GM18498 (cell line): ENCODE measurements around the gene C10orf105.

Experiments
- ATAC-seq: cut with Tn5 transposase; IDR thresholded peaks from one replicate; pipeline ENCODE4 v1.9.1; 2021; ENCODE audit warnings: mild to moderate bottlenecking, moderate library complexity; ENCODE audit not compliant: unreplicated experiment

Gene C10orf105

DNA sequence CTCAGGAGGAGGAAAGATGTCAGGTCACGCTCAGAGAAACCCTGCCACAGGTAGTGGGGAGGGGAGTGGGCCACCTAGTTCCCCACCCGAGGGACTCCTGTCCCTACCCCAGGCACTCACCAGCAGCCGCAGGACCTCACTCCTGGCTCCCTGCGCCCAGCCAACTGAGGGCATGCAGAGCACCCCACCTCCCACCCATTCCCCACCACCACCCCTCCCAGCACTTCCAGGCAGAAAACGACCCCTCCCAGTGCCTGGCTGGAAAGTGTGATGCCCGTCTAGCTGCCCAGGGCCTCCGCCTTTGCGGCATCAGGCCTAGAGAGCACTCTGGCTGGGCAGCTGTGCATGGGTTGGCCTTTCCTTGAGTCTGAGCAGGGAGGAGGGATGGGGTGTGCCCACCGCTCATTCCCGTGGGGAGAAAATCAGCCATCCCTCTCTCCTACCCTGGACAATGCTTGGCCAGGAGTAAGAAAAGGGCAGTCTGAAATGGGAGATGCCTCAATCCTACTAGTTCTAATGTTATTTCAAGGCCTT is 1.3 kb downstream of the C10orf105 start:
- ATAC-seq: no peak

DNA sequence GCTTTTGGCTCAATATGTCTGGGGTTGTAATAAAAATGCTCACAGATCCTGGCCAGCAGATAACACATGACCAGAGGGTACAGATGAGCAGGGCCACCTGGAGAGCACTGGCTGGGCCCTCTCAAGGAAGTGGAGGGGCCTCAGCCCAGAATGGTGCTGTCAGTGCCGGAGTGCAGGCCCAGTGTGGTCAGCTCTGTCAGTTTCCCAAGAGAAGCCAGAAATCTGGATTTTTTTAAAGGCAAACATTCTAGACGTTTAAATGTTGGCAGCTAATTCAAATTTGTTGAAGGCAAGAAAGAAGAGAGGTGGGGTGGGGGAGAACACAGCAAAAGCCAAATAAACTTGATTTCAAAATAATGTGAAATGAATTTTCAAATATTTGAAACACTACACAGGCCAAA is 2.0 kb downstream of the C10orf105 start:
- no peak for ATAC-seq

DNA sequence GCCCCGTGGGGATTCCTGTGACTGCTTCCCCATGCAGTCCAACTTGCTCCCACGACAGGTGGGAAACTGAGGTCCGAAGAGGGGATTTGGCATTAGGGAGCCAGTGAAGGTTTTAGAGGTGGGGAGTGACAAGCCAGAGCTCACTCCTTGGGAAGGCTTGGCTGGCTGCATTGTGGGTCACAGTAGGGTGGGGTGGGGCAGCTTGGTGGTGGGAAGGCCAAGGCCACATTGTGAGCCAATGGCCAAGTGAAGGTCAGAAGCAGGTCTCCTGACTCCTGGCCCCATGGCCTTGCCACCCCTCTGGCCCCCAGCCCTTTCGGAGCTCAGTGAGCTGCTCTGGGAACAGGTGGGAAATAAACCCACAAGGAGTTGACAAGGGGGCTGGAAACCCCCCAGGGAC is 2.5 kb downstream of the C10orf105 start:
- no peak for ATAC-seq

DNA sequence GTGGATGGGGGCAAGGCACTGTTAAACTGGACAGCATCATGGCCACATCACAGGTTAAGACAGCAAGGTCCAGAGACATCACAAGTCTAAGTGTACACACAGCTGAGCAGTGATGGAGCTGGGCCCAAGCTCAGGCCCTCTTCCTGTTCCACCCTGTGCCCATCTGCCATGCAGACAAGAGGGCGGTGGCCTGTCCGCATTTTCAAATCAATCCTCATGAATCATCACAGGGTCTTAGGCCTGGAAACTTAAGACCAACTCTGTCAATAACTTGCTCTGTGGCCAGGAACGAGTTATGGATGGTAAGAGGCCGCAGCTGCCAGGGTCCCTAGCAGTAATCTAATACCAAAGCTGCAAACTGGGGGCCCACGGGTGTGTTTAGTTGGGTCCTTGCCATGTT is 3.2 kb downstream of the C10orf105 start:
- no peak for ATAC-seq

DNA sequence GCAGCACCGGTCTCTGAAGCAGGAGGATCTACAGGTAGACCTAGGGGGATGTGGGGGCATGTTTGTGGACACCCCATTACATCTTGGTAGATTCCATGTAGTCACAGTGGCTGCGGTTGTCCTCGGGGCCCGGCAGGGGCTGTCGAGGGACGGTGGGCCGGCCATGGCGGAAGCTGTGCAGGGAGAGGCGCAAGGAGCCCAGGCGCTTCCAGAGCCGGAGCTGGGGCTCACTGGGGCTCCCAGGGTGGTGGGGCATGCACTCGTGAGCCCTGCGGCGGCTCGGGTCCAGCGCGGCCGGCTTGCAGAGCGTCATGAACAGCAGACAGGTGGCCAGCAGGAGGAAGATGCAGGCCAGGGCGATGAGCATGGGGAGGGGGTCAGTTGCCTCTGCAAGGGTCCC is 3.7 kb downstream of the C10orf105 start:
- ATAC-seq: no peak

DNA sequence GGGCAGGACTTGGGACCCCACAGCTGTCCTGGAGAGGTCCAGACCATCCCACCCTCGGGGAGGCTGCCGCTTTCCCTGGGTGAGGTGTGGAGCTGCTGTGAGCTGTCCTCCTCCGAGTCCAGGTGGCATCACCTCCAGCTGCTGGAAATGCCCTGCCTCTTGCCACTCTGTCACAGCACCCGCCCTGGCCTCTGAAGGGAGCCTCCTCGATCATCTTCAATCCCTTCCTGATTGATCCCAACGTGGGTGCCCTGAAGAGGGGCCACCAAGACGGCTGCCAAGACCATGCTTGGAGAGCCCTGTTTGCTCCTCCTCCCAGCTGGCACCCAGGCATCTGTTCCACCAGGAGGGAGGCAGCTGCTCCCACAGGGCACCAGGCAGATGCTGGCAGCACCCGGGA is 4.6 kb downstream of the C10orf105 start:
- ATAC-seq: no peak

DNA sequence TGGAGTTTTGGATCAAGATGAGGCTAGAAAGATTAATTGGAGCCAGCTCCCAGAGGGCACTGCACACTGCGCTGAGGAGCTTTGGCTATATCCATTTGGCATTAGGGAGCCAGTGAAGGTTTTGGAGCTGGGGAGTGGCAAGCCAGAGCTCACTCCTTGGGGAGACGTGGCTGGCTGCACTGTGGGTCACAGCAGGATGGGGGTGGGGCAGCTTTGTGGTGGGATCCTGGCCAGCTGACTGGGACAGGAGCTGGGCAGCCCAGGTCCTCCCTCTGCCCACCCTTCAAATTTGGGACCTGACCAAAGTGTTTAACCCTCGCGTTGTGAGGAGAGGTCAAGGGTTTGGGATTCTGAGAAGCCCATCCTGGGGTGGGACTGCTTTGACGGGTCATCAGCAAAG is 5.0 kb downstream of the C10orf105 start:
- no peak for ATAC-seq

DNA sequence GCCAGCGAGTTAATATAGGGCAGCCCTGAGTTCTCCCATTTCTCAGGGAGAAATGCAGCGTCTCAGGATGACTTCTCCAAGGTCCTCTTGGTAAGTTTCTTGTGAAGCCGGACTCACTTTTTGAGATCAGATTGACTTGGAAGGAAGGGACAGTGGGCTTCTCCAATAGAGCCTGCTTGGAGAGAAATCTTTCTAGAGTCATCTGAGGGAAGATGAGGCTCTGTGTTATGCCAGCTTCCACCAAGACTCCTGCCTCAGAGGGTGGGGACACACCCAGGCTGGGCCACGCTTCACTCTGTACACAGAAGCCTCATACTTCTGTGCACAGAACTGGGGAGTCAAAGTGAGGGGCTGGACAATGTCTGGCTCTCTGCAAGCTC is 5.6 kb downstream of the C10orf105 start:
- no peak for ATAC-seq

DNA sequence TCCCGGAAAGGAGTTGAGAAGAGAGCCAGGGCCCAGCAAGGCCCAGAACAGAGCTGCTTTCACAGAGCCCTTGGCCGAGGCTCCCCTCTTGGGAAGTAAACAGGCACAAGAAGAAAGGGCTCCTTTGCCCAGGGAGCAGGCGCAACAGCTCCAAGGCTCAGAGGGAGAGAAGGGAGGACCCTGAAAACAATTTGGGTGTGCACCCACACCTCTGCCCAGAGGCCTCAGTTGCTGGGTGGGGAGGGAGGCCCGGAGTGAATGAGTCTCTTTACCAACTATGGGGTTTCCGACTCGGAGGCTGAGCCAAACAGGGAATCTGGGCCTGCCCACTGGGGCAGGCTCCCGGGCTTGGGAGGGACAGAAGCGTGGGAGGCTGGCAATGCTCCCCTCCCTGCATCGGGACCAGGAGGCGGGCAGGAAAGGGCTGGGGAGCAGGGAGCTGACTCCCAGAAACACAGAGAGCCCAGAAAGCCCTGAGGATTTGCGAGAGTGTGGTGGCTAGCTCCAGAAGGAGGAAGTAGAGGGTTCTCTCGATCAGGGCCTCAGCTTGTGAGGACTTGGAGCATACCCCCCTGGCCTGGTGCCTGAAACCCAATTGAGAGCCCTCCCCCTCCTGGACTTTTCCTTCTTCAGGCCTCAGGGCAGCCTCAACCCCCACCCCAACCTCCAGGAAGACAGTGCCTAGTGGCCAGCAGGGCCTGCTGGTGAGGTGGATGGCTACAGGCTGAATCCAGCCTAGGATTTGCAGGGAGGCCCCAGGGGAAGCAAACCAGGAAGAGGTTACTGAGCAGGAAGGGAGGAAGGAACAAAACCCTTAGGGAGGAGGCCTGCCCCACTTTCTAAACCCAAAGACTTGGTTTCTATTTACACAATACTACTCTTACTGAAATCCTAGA is 6.2 kb downstream of the C10orf105 start:
- no peak for ATAC-seq

DNA sequence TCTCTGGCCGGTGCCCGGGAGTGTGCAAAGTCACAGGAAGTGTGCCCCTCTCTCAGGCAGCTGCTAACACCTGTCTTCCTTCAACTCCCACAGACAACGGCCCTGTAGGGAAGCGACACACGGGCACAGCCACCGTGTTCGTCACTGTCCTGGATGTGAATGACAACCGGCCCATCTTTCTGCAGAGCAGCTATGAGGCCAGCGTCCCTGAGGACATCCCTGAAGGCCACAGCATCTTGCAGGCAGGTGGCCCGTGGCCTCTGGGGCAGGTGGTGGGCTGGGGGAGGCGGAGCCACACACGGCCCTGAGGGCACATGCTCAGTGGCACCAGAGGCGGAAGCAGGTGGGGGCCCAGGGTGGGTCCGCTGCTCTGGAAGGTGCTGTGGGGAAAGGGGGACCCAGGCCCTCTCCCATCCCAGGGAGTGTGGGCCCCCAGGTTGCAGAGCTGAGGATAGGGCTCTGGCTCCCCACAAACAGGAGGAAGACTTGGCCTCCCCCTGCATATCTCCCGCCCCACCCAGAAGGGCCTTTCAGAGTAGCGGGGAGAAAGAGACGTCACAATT is 6.9 kb downstream of the C10orf105 start:
- ATAC-seq: no peak

DNA sequence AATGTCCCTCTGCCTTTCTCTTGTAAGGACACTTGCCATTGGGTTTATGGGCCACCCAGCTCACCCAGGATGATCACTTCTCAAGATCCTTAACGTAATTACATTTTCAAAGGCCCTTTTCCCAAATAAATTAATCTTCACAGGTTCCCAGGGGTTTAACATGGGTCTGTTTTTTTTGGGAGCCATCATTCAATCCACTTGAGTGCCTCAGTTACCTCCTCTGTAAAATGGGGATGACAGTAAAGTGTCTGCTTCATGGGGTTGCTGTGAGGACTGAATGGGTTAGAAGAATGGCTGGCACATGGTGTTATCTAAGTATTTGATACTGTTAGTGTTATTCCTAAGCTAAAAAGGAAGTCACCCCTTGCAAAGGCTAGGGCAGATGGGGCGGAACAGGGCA is 7.4 kb downstream of the C10orf105 start:
- ATAC-seq: no peak

DNA sequence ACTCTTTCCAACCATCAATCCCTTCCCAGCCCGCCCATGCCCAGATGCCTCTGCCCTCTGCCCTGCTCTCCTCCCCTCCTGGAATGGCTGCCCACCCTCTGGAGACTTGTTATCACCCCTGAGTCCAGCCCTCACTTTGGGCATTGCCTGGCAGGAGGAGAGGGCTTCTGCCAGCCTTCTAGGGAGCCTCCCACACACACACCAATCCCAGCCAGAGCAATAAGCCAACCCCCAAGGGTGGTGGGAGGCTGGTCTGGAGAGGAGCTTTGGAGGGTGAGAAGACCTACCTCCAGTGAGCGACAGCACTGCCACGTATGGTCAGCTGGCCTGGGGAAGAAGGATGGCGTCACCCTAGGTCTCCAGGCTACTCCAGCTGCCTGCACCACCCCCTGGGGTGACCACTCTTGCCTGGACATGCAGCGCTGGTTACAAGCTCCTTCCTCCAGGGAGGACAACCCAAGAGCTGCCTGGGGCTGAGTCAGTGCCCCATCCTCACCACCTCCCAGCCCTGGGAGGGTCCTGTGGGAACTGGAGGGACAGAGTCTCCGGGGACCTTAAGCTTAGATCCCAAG is 8.4 kb downstream of the C10orf105 start:
- no peak for ATAC-seq

DNA sequence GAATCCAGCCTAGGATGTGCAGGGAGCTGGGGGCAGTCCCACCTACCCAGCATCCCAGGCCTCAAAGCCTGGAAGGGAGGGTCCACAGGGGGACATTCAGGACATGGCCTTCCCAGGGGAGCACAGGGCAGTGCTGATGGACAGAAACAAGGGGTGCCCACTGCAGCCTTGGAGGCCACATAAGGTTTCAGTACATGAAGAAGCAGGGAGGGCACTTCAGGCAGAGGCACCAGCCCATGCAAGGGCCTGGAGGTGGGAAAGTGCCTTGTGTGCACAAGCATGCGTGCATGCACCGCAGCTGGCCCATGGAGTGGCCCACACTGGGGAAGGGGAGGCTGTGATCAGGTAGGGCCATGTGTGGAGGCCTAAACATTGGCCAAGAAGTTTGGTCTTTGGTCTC is 9.1 kb downstream of the C10orf105 start:
- ATAC-seq: no peak

DNA sequence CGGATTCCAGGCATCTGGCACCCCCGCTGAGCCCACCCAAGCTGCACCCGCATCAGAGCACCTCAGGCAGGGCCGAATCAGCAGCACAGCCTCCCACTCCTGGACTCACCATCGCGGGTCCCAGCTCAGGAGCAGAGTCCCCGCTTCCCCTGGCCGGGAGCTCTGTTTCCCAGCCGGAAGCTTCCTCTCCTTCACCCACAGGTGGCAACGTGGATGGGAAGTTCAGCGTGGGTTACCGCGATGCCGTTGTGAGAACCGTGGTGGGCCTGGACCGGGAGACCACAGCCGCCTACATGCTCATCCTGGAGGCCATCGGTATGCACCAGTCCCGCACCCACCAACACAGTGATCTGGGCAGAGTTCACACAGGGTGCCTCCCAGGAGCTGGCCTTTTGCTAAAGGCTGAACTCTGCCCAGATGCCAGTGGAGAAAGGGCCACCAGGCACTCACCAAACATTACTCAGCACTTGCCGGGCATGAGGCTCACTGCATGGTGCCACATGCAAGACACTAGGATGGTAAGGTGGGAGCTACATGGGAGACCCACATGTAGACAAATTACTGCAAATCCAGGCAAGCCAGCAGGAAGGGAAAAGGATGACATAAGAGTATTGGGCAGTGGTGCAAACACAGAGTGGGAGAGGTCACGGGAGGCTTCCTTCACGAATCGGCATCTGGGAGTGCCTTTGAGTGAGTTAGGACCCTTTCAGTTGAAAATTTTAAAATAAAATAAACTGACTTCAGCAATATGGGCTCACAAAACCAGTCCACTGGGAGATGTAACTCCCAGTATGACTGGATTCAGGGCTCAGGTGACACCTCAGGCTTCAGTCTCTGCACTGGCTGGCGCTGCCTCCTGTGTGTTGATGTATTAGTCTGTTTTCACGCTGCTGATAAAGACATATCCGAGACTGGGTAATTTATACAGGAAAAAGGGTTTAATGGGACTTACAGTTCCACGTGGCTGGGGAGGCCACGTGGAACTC is 10.4 kb downstream of the C10orf105 start:
- ATAC-seq: no peak

DNA sequence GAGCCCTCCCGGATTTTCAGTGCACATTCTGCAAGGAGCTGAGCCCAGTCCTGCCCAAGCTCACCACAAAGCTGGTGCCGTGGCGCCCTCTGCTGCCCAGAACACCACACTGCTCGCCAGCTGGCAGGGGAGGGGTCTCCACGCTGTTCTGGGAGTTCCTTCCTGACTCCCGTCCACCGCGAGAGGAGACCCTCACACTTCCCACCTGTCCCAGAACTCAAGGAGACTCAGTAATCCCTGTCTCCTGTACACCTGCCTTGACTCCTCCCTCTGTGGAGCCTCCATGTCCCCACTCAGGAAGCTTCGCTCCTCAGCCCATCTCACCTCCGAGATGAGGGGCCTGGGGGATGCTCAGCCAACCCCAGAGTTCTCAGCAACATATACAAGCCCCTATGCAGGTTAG is 11.3 kb downstream of the C10orf105 start:
- no peak for ATAC-seq

DNA sequence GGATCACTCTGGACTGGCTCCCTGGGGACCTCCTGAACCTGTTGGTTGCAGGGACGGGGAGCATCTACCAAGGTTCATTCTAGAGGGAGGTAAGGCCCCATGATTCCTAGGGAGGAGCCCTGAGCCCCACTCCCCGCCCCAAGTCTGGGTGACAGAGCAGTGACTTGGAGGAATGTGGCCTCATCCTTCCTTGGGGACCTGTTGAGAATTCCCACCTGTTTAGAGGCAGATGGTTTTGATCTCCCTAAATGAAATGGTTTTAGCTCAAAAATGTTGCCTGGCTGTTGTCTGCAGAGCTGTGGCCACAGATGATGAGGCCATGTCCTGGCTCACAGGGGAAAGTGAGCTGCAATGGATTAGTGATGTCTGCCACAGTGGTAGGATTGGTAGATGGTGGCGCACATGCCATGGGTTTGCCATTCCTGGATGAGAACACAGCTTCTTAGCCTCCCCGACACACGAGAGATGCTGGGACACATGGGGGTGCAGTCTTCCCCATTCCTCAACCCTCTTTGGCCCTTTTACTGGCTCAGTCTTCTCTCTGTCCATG is 12.3 kb downstream of the C10orf105 start:
- ATAC-seq: no peak

DNA sequence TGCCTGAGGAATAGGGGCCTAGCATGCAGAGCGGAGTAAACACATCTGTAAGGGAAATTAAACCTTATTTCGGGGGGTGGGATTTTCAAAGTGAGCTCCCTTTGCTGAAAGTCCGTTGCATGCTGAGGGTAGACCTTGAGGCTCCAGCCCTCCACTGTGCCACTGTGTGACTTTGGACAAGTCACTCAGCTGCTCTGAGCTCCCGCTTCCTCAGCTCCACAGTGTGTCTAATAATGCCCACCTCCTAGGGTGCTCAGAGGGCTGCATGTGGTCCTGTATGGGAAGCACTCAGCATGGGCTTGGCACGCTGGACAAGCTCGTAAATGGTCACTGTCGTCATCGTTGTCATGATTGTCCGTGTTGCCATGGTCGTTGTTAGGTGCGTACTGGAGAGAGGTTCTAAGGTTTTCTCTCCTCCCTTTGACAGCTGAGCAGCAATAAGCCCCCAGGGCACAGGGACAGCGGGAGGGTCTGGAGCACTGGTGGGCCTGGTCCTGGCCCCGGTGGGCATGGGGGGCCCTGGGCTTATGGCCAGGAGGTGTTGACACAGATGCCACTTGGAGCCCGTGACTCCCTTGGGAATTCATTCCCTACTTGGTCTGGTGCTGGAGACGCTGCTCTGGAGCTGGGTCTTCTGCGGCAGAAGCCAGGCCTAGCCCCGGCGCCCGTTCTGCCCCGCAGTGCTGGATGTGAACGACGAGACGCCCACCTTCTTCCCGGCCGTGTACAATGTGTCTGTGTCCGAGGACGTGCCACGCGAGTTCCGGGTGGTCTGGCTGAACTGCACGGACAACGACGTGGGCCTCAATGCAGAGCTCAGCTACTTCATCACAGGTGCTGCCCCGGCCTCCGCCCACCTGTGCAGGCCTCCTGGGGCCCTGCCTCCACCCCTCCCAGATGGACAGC is 13.1 kb downstream of the C10orf105 start:
- ATAC-seq: no peak

DNA sequence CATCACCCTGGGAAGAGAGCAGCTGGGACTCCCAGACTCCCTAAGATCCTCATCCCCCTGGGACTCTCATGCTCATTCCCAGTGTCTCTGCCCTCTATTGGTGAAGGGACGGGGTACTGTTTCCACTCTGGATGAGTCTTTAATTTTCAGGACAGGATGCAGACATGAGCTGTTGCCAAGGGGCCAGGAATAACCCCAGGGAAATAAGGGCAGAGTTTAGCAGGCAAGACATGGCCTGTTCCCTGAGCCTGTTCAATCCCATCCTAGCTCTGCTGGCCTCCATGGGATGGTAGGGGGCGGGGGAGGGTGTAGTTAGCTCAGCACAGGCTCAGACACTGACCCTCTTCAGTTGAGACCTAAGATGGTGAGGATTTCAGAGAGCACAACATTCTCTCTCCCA is 14.0 kb downstream of the C10orf105 start:
- ATAC-seq: no peak

DNA sequence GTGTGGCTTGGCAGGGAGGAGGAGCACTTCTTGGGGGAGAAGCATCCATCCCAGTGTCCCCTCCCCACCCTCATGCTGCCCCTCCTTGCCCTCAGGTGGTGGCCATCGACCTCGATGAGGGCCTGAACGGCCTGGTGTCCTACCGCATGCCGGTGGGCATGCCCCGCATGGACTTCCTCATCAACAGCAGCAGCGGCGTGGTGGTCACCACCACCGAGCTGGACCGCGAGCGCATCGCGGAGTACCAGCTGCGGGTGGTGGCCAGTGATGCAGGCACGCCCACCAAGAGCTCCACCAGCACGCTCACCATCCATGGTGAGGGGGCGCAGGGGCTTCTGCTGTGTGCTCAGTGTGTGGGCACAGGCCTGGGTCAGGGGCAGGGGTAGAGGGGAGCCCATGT is 14.8 kb downstream of the C10orf105 start:
- no peak for ATAC-seq

DNA sequence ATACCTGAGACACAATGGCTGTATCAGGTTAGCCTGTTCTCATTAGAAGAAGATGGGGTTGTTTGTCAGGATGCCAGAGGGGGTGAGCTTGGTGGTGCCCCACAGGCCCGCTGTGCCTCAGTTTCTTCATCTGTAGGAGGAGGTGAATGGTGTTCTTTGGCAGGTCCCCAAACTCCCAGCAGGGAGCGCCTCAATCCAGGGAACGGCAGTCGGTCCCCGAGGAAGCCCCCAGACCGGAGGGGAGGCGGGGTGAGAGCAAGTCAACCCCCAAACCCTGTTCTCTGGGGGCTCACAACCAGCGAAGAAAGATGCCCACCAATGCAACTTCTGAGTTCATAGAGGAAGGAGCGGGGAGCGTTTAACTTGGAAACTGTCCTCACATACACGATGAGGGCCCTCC is 16.0 kb downstream of the C10orf105 start:
- ATAC-seq: no peak
